Adrenal gland (tissue), 12 donors: ENCODE data around the gene ARX. TPM values are rescaled to one million over a fixed set of nuclear protein-coding genes. Genes with fewer than 3 reads are reported as not detected.

ENCODE experiments used
- DNase-seq, 7 donors: peaks; one replicate each; pipeline ENCODE4 v3.0.0-alpha.2; 2019 to 2020
- H3K27ac ChIP-seq, 5 donors: fragments of 200-600 bp; sonication (generic) in 4 of 5; 1 replicate in 3 of 5; 2 replicates in 2 of 5; pipeline versions ENCODE4 v1.5.1 to v1.8.0; 2016 to 2020; ENCODE audit warnings: mild to moderate bottlenecking in 1 of 5
- H3K27me3 ChIP-seq: fragments of 200-600 bp; 2 replicates; pipeline ENCODE4 v1.8.0; 2021
- H3K36me3 ChIP-seq, 2 donors: fragments of 200-600 bp; replicated peaks in 1 of 2; 1 replicate in 1 of 2; 2 replicates in 1 of 2; pipeline versions ENCODE4 v1.5.1 to v1.8.0; 2018 to 2022
- H3K4me1 ChIP-seq, 2 donors: fragments of 200-600 bp; replicated peaks in 1 of 2; 1 replicate in 1 of 2; 2 replicates in 1 of 2; pipeline versions ENCODE4 v1.5.1 to v1.8.0; 2018 to 2021
- H3K4me3 ChIP-seq, 4 donors: fragments of 200-600 bp; sonication (generic) in 3 of 4; one replicate each; pipeline ENCODE4 v1.5.1; 2016 to 2018
- H3K9me3 ChIP-seq, 3 donors: fragments of 200-600 bp; sonication (generic) in 1 of 3; replicated peaks in 1 of 3; 1 replicate in 2 of 3; 2 replicates in 1 of 3; pipeline versions ENCODE4 v1.5.1 to v1.8.0; 2016 to 2021
- POLR2A ChIP-seq, 2 donors: fragments of 450-650 bp; IDR thresholded peaks; one replicate each; pipeline ENCODE4 v1.6.1; 2017; ENCODE audit warnings: antibody characterized with exemption in 2 of 2, mild to moderate bottlenecking in 2 of 2, moderate library complexity in 1 of 2
- WGBS, 4 donors: extraction: QIAGEN DNeasy Blood & Tissue Kit in 2 of 4; methylation state at CpG; one replicate each; pipeline versions ENCODE4 v1.1.5 to v1.1.7; 2013 to 2017; 5-methylcytosine and 5-hydroxymethylcytosine counted together
- intact Hi-C, 2 donors: fragments of 100-400 bp; cut with DNase I; formaldehyde crosslinking; loops; one replicate each; pipeline versions ENCODE4 v1.14.1 to v1.15.0; 2022 to 2023
- polyA plus RNA-seq, 3 donors: library from polyadenylated mRNA; stranded (reverse); fragments of 200-250 nt in 2 of 3; fragments of 350-450 nt in 1 of 3; fragmentation: Illumina TruSeq in 1 of 3; extraction: RNeasy Lipid Tissue Mini Kit (QIAGEN cat#74804) in 1 of 3; gene quantifications; one replicate each; pipeline ENCODE4 v1.2.3, GENCODE V29; 2013 to 2014
- small RNA-seq, 2 donors: library from RNA; depleted of rRNA; stranded (forward); fragments of <200 nt; gene quantifications; one replicate each; pipeline ENCODE3, GENCODE V24; 2016
- total RNA-seq, 9 donors: library from RNA; depleted of rRNA in 4 of 9; stranded (reverse); fragments of >200 nt in 4 of 9; fragments of 120-200 nt in 1 of 9; fragmentation: NEBNext Ultra II Directional in 1 of 9; extraction: Animal tissue kit (Norgen Biotek cat#: 25700) in 1 of 9; gene quantifications; one replicate each; pipeline versions ENCODE4 v1.1.0 to v1.2.4, GENCODE V29; 2013 to 2023
- TF ChIP-seq, protein P1 (sequence below), 6 experiments: fragments of 450-650 bp in 4 of 6; fragments of 200-600 bp in 2 of 6; sonication (generic) in 1 of 6; IDR thresholded peaks; 1 replicate in 5 of 6; 2 replicates in 1 of 6; pipeline versions ENCODE4 v1.5.1 to v1.8.0; 2016 to 2021; ENCODE audit warnings: antibody characterized with exemption in 6 of 6, mild to moderate bottlenecking in 2 of 6, moderate library complexity in 1 of 6
- donor health status: healthy with polysubstance abuse.
- donor health status: Bipolar disorder and iron deficiency.
- donor health status: DM: yes; HTN: yes; CAD: no.
- donor health status: DM: no; HTN: no; CAD: no.
- donor health status: DM: no; HTN: no; CAD: no.
- donor health status: DM: yes; HTN: yes; CAD: no.

The ARX gene
- total and polyA plus RNA-seq, 12 donors: 0.06 TPM; not detected in 11

GRCh38 chrX:24954732-24955131, 61.0 kb downstream of the ARX start:
- H3K27me3 ChIP-seq: no peaks in the 10 kb centered on the region
- 64 to 92% (median 77%) methylated on average over 2 of the region's 2 CpGs for WGBS, 4 donors

More at GRCh38 chrX:24954732-24955131, 61.0 kb downstream of the ARX start:
- Histone ChIP-seq H3K36me3 (no peaks in the 10 kb centered on the region), H3K4me3 (no peak overlapping the region), H3K9me3 (no peaks in the 10 kb centered on the region), H3K4me1 (no peaks in the 10 kb centered on the region), H3K27ac (no peak overlapping the region)
- TF ChIP-seq, protein P1, sequence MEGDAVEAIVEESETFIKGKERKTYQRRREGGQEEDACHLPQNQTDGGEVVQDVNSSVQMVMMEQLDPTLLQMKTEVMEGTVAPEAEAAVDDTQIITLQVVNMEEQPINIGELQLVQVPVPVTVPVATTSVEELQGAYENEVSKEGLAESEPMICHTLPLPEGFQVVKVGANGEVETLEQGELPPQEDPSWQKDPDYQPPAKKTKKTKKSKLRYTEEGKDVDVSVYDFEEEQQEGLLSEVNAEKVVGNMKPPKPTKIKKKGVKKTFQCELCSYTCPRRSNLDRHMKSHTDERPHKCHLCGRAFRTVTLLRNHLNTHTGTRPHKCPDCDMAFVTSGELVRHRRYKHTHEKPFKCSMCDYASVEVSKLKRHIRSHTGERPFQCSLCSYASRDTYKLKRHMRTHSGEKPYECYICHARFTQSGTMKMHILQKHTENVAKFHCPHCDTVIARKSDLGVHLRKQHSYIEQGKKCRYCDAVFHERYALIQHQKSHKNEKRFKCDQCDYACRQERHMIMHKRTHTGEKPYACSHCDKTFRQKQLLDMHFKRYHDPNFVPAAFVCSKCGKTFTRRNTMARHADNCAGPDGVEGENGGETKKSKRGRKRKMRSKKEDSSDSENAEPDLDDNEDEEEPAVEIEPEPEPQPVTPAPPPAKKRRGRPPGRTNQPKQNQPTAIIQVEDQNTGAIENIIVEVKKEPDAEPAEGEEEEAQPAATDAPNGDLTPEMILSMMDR (IDR thresholded peaks at IDR 0.05): no peak
- no peak for TF ChIP-seq POLR2A (IDR thresholded peaks at IDR 0.05)
- intact Hi-C loops: no loop called here
- DNase-seq: no peak

Small RNAs within 50 kb of the gene (small RNA-seq; reads per million reads assigned to genes)
- 0 reads per million in 2 donors for gene RN7SL91P
